NOMO-1 (cell line): Measurements from ENCODE around the gene AKAP13.

Source experiments
- DNase-seq, 2 experiments: peaks; one replicate each; lab custom pipeline; 2025; ENCODE audit not compliant: unreplicated experiment in 2 of 2; lab: John Stamatoyannopoulos, UW

The AKAP13 gene

GRCh38 chr15:85527895-85528294 is 147.5 kb downstream of the AKAP13 start:
- DNase-seq: no peak

GRCh38 chr15:85530079-85530478 is 149.7 kb downstream of the AKAP13 start:
- no peak for DNase-seq

- DNase-seq: no peak
Measured at GRCh38 chr15:85531083-85531482, 150.7 kb downstream of the AKAP13 start.

GRCh38 chr15:85532689-85533088 is 152.3 kb downstream of the AKAP13 start:
- DNase-seq: no peak

GRCh38 chr15:85534031-85534430 is 153.6 kb downstream of the AKAP13 start:
- DNase-seq: peak; percentile 28 to 81

GRCh38 chr15:85535533-85536330 is 155.3 kb downstream of the AKAP13 start:
- peak; percentile 86 to 88 for DNase-seq

- no peak for DNase-seq
Measured at GRCh38 chr15:85536341-85536740, 155.9 kb downstream of the AKAP13 start.

- DNase-seq: no peak
Measured at GRCh38 chr15:85539491-85539890, 159.1 kb downstream of the AKAP13 start.

GRCh38 chr15:85540085-85540797 is 159.8 kb downstream of the AKAP13 start:
- peak; percentile 18 to 64 for DNase-seq

- no peak for DNase-seq
Measured at GRCh38 chr15:85541744-85542143, 161.3 kb downstream of the AKAP13 start.

- DNase-seq: no peak
Measured at GRCh38 chr15:85542488-85542887, 162.1 kb downstream of the AKAP13 start.

- DNase-seq: peak in 1 of 2 experiments; percentile 32
Measured at GRCh38 chr15:85542895-85543331, 162.5 kb downstream of the AKAP13 start.

GRCh38 chr15:85543741-85544155 is 163.3 kb downstream of the AKAP13 start:
- peak; percentile 72 to 81 for DNase-seq

- peak; percentile 53 to 80 for DNase-seq
Measured at GRCh38 chr15:85545185-85545584, 164.8 kb downstream of the AKAP13 start.

GRCh38 chr15:85545752-85546151 is 165.3 kb downstream of the AKAP13 start:
- DNase-seq: peak; percentile 50 to 83

GRCh38 chr15:85547386-85547785 is 167.0 kb downstream of the AKAP13 start:
- peak in 1 of 2 experiments; percentile 29 for DNase-seq

GRCh38 chr15:85550283-85550682 is 169.9 kb downstream of the AKAP13 start:
- DNase-seq: peak in 1 of 2 experiments; percentile 49

GRCh38 chr15:85551221-85551832 is 170.9 kb downstream of the AKAP13 start:
- peak; percentile 14 to 75 for DNase-seq

GRCh38 chr15:85554852-85555521 is 174.6 kb downstream of the AKAP13 start:
- peak; percentile 79 to 95 for DNase-seq

- DNase-seq: no peak
Measured at GRCh38 chr15:85555875-85556617, 175.6 kb downstream of the AKAP13 start.
